Panc1 (cell line): ENCODE measurements around the gene TAL1. TPM values are rescaled to one million over a fixed set of nuclear protein-coding genes. Genes with fewer than 3 reads are reported as not detected.

ENCODE experiments used
- ATAC-seq: fragments of 200-7000 bp; cut with Tn5 transposase; 2 replicates; pipeline ENCODE4 v1.9.1; 2020; ENCODE audit warnings: mild to moderate bottlenecking, moderate library complexity
- BruUV-seq: library from RNA; stranded (reverse); fragments of 400-500 nt; replicated peaks from 2 replicates; lab custom pipeline; 2021; lab: Mats Ljungman, UMichigan
- CTCF ChIA-PET: fragments of 300-600 bp; sonication (Branson Sonifier 250); formaldehyde crosslinking; loops from one replicate; lab custom pipeline; 2022; ENCODE audit warnings: antibody characterized with exemption; lab: Charles Lee
- POLR2A ChIA-PET: fragments of 300-600 bp; sonication (Branson Sonifier 250); formaldehyde crosslinking; loops from one replicate; lab custom pipeline; 2022; ENCODE audit warnings: antibody characterized with exemption; lab: Charles Lee
- DNase-seq: peaks from one replicate; pipeline ENCODE4 v3.0.0-alpha.2; 2010; ENCODE audit warnings: low read depth, low spot score
- H3K27ac ChIP-seq: 2 replicates; pipeline ENCODE4 v1.5.1; 2011; ENCODE audit warnings: mild to moderate bottlenecking, low read length, inconsistent platforms
- H3K27me3 ChIP-seq: fragments of 200-500 bp; sonication (Bioruptor generic); 2 replicates; pipeline ENCODE4 v1.6.0; 2014; ENCODE audit warnings: low read length, inconsistent platforms; ENCODE audit not compliant: control insufficient read depth, insufficient read depth
- H3K36me3 ChIP-seq: fragments of 200-500 bp; sonication (Bioruptor generic); 2 replicates; pipeline ENCODE4 v1.5.1; 2014; ENCODE audit warnings: inconsistent platforms, mild to moderate bottlenecking, low read length, moderate library complexity; ENCODE audit not compliant: control insufficient read depth, insufficient read depth
- H3K4me1 ChIP-seq: 2 replicates; pipeline ENCODE4 v1.5.1; 2011; ENCODE audit warnings: inconsistent platforms, mild to moderate bottlenecking, low read length, moderate library complexity; ENCODE audit not compliant: control insufficient read depth, insufficient read depth
- H3K4me3 ChIP-seq, 2 experiments: 2 replicates each; pipeline ENCODE4 v1.5.1; 2011 to 2012; ENCODE audit warnings: low read depth in 2 of 2, low read length in 2 of 2, mild to moderate bottlenecking in 2 of 2, inconsistent platforms in 1 of 2, moderate library complexity in 1 of 2
- H3K9me3 ChIP-seq: fragments of 200-500 bp; sonication (Bioruptor generic); 2 replicates; pipeline ENCODE4 v1.5.1; 2014; ENCODE audit warnings: low read depth, mild to moderate bottlenecking, inconsistent platforms, low read length, moderate library complexity; ENCODE audit not compliant: control insufficient read depth, insufficient read depth
- POLR2AphosphoS5 ChIP-seq: IDR thresholded peaks from 2 replicates; pipeline ENCODE4 v1.6.1; 2012; ENCODE audit warnings: mild to moderate bottlenecking, low read depth, low read length, moderate library complexity
- SIN3A ChIP-seq: IDR thresholded peaks from 2 replicates; pipeline ENCODE4 v1.6.1; 2012; ENCODE audit warnings: low read depth, mild to moderate bottlenecking, low read length, moderate library complexity, borderline replicate concordance; ENCODE audit not compliant: insufficient read depth
- TCF7L2 ChIP-seq: IDR thresholded peaks from 2 replicates; pipeline ENCODE4 v1.6.1; 2011; ENCODE audit warnings: mild to moderate bottlenecking, low read depth, low read length, inconsistent platforms
- in situ Hi-C: cut with HindIII; loops from 2 replicates; pipeline ENCODE4 v1.10.0; 2016; ENCODE audit warnings: low sequenced_read_pairs, low pct_unique_long_range_greater_than_20kb
- intact Hi-C: fragments of 100-400 bp; cut with micrococcal nuclease; formaldehyde crosslinking; loops from one replicate; pipeline ENCODE4 v1.10.0; 2022; ENCODE audit not compliant: unreplicated experiment
- total RNA-seq: library from RNA; stranded (reverse); gene quantifications from one replicate; pipeline ENCODE4 v1.2.1, GENCODE V29; 2021; ENCODE audit not compliant: unreplicated experiment
- TF ChIP-seq, protein P1 (sequence below): fragments of 450-650 bp; IDR thresholded peaks from 2 replicates; pipeline ENCODE4 v1.5.1; 2017; ENCODE audit warnings: mild to moderate bottlenecking
- TF ChIP-seq, protein P2 (sequence below), 2 experiments: IDR thresholded peaks; 2 replicates each; pipeline ENCODE4 v1.6.1; 2011 to 2012; ENCODE audit warnings: low read depth in 2 of 2, control low read depth in 1 of 2, low read length in 1 of 2, mild to moderate bottlenecking in 1 of 2, moderate library complexity in 1 of 2; ENCODE audit not compliant: insufficient read depth in 1 of 2

The TAL1 gene
- total RNA-seq, 1 experiment from 2014 or later, result 0.05 TPM

DNA sequence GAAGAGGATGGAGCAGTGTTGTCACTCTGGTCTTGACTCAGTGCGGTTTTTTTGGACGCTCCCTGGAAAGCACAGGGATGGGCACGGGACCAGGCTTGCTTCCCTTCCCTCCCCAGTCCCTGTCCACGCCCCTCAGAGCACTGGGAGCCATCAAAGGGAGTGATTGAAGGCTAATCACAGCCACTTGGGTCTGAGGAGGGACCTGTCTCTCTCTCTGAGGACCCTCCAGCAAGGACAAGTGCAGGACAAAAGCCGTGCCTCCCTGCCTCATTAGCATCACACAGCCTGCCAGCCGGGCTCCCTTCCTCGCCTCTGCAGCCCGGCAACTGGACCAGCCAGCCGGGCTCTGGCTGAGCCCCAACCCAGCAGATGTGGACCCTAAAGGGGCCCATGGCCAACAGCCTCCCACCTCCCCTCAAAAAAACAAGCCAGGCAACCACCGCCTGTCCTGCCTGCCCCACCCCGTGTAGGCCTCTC, 23.6 kb downstream of the TAL1 start:
- ChIA-PET CTCF (no interaction called here), POLR2A (no interaction called here)
- no TSS peak for BruUV-seq
- no peaks in the 10 kb centered on the region for H3K4me1 ChIP-seq
- ATAC-seq, result no peak
- no peaks in the 10 kb centered on the region; the same call in none of the 2 replicates for H3K27me3 ChIP-seq
- DNase-seq, result no peak
- no peaks in the 10 kb centered on the region for H3K36me3 ChIP-seq
- TF ChIP-seq SIN3A (no peak), TCF7L2 (no peak), POLR2AphosphoS5 (no peak)
- TF ChIP-seq, protein P1, sequence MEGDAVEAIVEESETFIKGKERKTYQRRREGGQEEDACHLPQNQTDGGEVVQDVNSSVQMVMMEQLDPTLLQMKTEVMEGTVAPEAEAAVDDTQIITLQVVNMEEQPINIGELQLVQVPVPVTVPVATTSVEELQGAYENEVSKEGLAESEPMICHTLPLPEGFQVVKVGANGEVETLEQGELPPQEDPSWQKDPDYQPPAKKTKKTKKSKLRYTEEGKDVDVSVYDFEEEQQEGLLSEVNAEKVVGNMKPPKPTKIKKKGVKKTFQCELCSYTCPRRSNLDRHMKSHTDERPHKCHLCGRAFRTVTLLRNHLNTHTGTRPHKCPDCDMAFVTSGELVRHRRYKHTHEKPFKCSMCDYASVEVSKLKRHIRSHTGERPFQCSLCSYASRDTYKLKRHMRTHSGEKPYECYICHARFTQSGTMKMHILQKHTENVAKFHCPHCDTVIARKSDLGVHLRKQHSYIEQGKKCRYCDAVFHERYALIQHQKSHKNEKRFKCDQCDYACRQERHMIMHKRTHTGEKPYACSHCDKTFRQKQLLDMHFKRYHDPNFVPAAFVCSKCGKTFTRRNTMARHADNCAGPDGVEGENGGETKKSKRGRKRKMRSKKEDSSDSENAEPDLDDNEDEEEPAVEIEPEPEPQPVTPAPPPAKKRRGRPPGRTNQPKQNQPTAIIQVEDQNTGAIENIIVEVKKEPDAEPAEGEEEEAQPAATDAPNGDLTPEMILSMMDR, result no peak
- in situ Hi-C loops (no loop called here), intact Hi-C loops (no loop called here)
- no peaks in the 10 kb centered on the region for H3K9me3 ChIP-seq
- no peak overlapping the region for H3K27ac ChIP-seq
- H3K4me3 ChIP-seq, result no peak overlapping the region

DNA sequence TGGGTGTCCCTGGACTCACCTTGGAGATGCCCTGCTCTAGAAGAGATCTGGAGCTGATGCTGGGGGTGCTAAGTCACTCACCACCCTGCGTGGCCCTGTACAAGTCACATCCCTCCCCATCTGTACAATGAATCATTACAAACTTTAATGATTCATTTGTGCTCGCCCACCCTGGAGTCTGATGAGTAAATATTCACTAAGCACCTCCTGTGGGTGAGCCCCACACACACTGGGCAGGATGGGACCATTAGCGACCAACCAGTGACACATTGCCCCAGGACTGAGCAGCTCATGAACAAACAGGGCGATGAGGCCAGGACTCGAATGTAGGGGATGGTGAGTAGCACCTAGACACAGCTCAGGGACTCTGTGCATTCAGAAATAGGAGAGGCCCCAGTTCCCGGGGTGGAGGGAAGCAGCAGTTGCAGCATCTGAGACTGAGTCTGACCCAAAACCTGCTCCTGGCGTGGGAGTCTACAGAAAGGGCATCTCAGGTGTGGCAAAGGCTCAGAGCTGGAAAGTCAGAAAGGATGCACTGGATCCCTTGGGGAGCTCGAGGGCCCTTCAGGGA, 24.1 kb downstream of the TAL1 start:
- DNase-seq (no peak), ATAC-seq (no peak; the same call in 1 of the 2 replicates)
- H3K4me3 ChIP-seq, result no peak overlapping the region
- in situ Hi-C loops (no loop called here), intact Hi-C loops (no loop called here)
- no peaks in the 10 kb centered on the region for H3K9me3 ChIP-seq
- no peaks in the 10 kb centered on the region for H3K4me1 ChIP-seq
- no peak overlapping the region for H3K27ac ChIP-seq
- no peaks in the 10 kb centered on the region for H3K36me3 ChIP-seq
- CTCF ChIA-PET, result no interaction called here
- no peak for TF ChIP-seq SIN3A
- no peak for TF ChIP-seq POLR2AphosphoS5
- TF ChIP-seq, protein P2, sequence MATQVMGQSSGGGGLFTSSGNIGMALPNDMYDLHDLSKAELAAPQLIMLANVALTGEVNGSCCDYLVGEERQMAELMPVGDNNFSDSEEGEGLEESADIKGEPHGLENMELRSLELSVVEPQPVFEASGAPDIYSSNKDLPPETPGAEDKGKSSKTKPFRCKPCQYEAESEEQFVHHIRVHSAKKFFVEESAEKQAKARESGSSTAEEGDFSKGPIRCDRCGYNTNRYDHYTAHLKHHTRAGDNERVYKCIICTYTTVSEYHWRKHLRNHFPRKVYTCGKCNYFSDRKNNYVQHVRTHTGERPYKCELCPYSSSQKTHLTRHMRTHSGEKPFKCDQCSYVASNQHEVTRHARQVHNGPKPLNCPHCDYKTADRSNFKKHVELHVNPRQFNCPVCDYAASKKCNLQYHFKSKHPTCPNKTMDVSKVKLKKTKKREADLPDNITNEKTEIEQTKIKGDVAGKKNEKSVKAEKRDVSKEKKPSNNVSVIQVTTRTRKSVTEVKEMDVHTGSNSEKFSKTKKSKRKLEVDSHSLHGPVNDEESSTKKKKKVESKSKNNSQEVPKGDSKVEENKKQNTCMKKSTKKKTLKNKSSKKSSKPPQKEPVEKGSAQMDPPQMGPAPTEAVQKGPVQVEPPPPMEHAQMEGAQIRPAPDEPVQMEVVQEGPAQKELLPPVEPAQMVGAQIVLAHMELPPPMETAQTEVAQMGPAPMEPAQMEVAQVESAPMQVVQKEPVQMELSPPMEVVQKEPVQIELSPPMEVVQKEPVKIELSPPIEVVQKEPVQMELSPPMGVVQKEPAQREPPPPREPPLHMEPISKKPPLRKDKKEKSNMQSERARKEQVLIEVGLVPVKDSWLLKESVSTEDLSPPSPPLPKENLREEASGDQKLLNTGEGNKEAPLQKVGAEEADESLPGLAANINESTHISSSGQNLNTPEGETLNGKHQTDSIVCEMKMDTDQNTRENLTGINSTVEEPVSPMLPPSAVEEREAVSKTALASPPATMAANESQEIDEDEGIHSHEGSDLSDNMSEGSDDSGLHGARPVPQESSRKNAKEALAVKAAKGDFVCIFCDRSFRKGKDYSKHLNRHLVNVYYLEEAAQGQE (IDR thresholded peaks at IDR 0.05; ENCODE audit: insufficient read depth in 1 of 2, low read depth in 2 of 2, low read length in 1 of 2), result no peak
- TF ChIP-seq, protein P1, result no peak
- no peak for TF ChIP-seq TCF7L2
- POLR2A ChIA-PET, result no interaction called here
- H3K27me3 ChIP-seq, result no peaks in the 10 kb centered on the region; the same call in none of the 2 replicates
- BruUV-seq, result no TSS peak
